Calu3 (cell line): ENCODE results near the gene TDP1. TPM values are rescaled to one million over a fixed set of nuclear protein-coding genes. Genes with fewer than 3 reads are reported as not detected.

Experiments
- BruUV-seq: library from RNA; stranded (reverse); fragments of 400-500 nt; replicated peaks from 2 replicates; lab custom pipeline; 2021; lab: Mats Ljungman, UMichigan
- CTCF ChIA-PET: fragments of 300-600 bp; sonication (Branson Sonifier 250); formaldehyde crosslinking; loops from one replicate; lab custom pipeline; 2022; ENCODE audit warnings: antibody characterized with exemption; lab: Charles Lee
- DNase-seq: peaks from one replicate; pipeline ENCODE4 v3.0.0; 2022
- H3K27ac Mint-ChIP-seq: one replicate; pipeline ENCODE4 v1.8.0; 2022; ENCODE audit warnings: mixed read lengths; ENCODE audit not compliant: unreplicated experiment
- H3K27me3 Mint-ChIP-seq: one replicate; pipeline ENCODE4 v1.8.0; 2022; ENCODE audit warnings: mixed read lengths; ENCODE audit not compliant: unreplicated experiment
- H3K36me3 Mint-ChIP-seq: one replicate; pipeline ENCODE4 v1.8.0; 2022; ENCODE audit warnings: mild to moderate bottlenecking, moderate library complexity, mixed read lengths; ENCODE audit not compliant: insufficient read depth, unreplicated experiment
- H3K4me1 Mint-ChIP-seq: one replicate; pipeline ENCODE4 v1.8.0; 2022; ENCODE audit warnings: mild to moderate bottlenecking, low read depth, mixed read lengths; ENCODE audit not compliant: unreplicated experiment
- H3K4me3 Mint-ChIP-seq: one replicate; pipeline ENCODE4 v1.8.0; 2022; ENCODE audit warnings: mild to moderate bottlenecking, low read depth, moderate library complexity, mixed read lengths; ENCODE audit not compliant: unreplicated experiment
- H3K9me3 Mint-ChIP-seq: one replicate; pipeline ENCODE4 v1.8.0; 2022; ENCODE audit warnings: low read depth, mixed read lengths; ENCODE audit not compliant: unreplicated experiment
- CTCF ChIP-seq: fragments of 200-600 bp; IDR thresholded peaks from one replicate; pipeline ENCODE4 v1.8.0; 2022; ENCODE audit warnings: antibody characterized with exemption; ENCODE audit not compliant: unreplicated experiment
- intact Hi-C: fragments of 100-400 bp; cut with micrococcal nuclease; formaldehyde crosslinking; loops from one replicate; pipeline ENCODE4 v1.10.0; 2022; ENCODE audit not compliant: unreplicated experiment
- total RNA-seq: library from RNA; stranded (reverse); gene quantifications from 2 replicates; pipeline ENCODE4 v1.2.3, GENCODE V29; 2022

The TDP1 gene
- total RNA-seq, 1 experiment from 2014 or later: 24.4 TPM

GRCh38 chr14:89955022-89955744 is 544 bp upstream of the TDP1 start:
- no peaks in the 10 kb centered on the region for H3K27me3 Mint-ChIP-seq
- H3K4me1 Mint-ChIP-seq: peaks cover 26% of the 10 kb centered on the region
- no TSS peak for BruUV-seq
- peaks cover 35% of the 10 kb centered on the region for H3K36me3 Mint-ChIP-seq
- H3K27ac Mint-ChIP-seq: peak overlapping the region; percentile 91
- intact Hi-C loops: no loop called here
- H3K9me3 Mint-ChIP-seq: no peaks in the 10 kb centered on the region
- no peak for TF ChIP-seq CTCF
- peak overlapping the region; percentile 95 for H3K4me3 Mint-ChIP-seq
- CTCF ChIA-PET: interaction anchor here (1.1 to 1.3 kb wide), 2 partner anchors 18 to 278 kb away, joined by 4 to 5 read pairs; no protein-coding TSS in a partner anchor
- no peak for DNase-seq

- no peak for TF ChIP-seq CTCF
- intact Hi-C loops: no loop called here
- CTCF ChIA-PET: interaction anchor here (0.6 to 1.1 kb wide), 8 partner anchors 16 to 1394 kb away, joined by 4 to 9 read pairs (median 5); no protein-coding TSS in a partner anchor
- Mint-ChIP-seq H3K4me1 (peaks cover 34% of the 10 kb centered on the region), H3K9me3 (no peaks in the 10 kb centered on the region), H3K27me3 (no peaks in the 10 kb centered on the region), H3K27ac (peak overlapping the region; percentile 71), H3K4me3 (peak overlapping the region; percentile 95), H3K36me3 (peaks cover 35% of the 10 kb centered on the region)
- no TSS peak for BruUV-seq
- no peak for DNase-seq
These were observed 908 bp downstream of the TDP1 start for GRCh38 chr14:89956661-89957009.

GRCh38 chr14:89957376-89957775 is 1.6 kb downstream of the TDP1 start:
- BruUV-seq: TSS peak; percentile 56

GRCh38 chr14:89957791-89958190 is 2.1 kb downstream of the TDP1 start:
- Mint-ChIP-seq H3K27me3 (no peaks in the 10 kb centered on the region), H3K4me3 (peak overlapping the region; percentile 95), H3K4me1 (peaks cover 33% of the 10 kb centered on the region), H3K36me3 (peaks cover 35% of the 10 kb centered on the region), H3K9me3 (no peaks in the 10 kb centered on the region), H3K27ac (no peak overlapping the region)
- TF ChIP-seq CTCF: no peak
- BruUV-seq: no TSS peak
- CTCF ChIA-PET: interaction anchor here (0.6 kb wide), 1 partner anchor 277 kb away, joined by 4 read pairs; no protein-coding TSS in a partner anchor
- intact Hi-C loops: no loop called here
- no peak for DNase-seq

More at GRCh38 chr14:89957376-89957775, 1.6 kb downstream of the TDP1 start:
- Mint-ChIP-seq H3K27me3 (no peaks in the 10 kb centered on the region), H3K4me1 (peaks cover 34% of the 10 kb centered on the region), H3K36me3 (peaks cover 35% of the 10 kb centered on the region), H3K27ac (peak overlapping the region; percentile 71), H3K4me3 (peak overlapping the region; percentile 95), H3K9me3 (no peaks in the 10 kb centered on the region)
- DNase-seq: no peak
- CTCF ChIA-PET: interaction anchor here (0.6 kb wide), 1 partner anchor 277 kb away, joined by 4 read pairs; no protein-coding TSS in a partner anchor
- no peak for TF ChIP-seq CTCF
- intact Hi-C loops: no loop called here
